OCI-LY3 (cell line): ENCODE data around the gene IL17REL.

Experiments
- CTCF ChIP-seq: fragments of 200-600, 300-600 bp; sonication (generic); IDR thresholded peaks from 2 replicates; pipeline ENCODE4 v1.5.1; 2014; ENCODE audit warnings: antibody characterized with exemption, low read length, low read depth
- EZH2phosphoT487 ChIP-seq: fragments of 200-600 bp; shearing (Covaris generic); IDR thresholded peaks from 2 replicates; pipeline ENCODE4 v1.6.1; 2018; ENCODE audit warnings: antibody characterized with exemption, mixed run types, low read depth

GRCh38 chr22:49958931-49959781 is 53.4 kb downstream of the IL17REL start:
- no peak for TF ChIP-seq CTCF
- TF ChIP-seq EZH2phosphoT487 = no peak
